ENCODE measurements around the gene ACOXL.

- TF ChIP-seq, protein P1, sequence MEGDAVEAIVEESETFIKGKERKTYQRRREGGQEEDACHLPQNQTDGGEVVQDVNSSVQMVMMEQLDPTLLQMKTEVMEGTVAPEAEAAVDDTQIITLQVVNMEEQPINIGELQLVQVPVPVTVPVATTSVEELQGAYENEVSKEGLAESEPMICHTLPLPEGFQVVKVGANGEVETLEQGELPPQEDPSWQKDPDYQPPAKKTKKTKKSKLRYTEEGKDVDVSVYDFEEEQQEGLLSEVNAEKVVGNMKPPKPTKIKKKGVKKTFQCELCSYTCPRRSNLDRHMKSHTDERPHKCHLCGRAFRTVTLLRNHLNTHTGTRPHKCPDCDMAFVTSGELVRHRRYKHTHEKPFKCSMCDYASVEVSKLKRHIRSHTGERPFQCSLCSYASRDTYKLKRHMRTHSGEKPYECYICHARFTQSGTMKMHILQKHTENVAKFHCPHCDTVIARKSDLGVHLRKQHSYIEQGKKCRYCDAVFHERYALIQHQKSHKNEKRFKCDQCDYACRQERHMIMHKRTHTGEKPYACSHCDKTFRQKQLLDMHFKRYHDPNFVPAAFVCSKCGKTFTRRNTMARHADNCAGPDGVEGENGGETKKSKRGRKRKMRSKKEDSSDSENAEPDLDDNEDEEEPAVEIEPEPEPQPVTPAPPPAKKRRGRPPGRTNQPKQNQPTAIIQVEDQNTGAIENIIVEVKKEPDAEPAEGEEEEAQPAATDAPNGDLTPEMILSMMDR (IDR thresholded peaks at IDR 0.05; ENCODE audit: low read length), result no peak
- no peak for TF ChIP-seq EZH2 (IDR thresholded peaks at IDR 0.05; ENCODE audit: borderline replicate concordance, low read length)
Measured at GRCh38 chr2:110716959-110717645, 15.3 kb upstream of the ACOXL start.
